ENCODE measurements around the gene CST11. TPM values are rescaled to one million over a fixed set of nuclear protein-coding genes. Genes with fewer than 3 reads are reported as not detected.

Gene CST11
- total and polyA plus RNA-seq, 10 of the 15 experiments (the other 5 are each of a cell fraction or from before 2014, with no cell fraction given) = 0.33 TPM; not detected in 9

- POLR2A ChIA-PET = interaction anchor here (0.7 to 5.3 kb wide), 6 partner anchors 8 to 1638 kb away, joined by 3 to 36 read pairs (median 8); partner anchors contain the start of genes GZF1 and NXT1
- CTCF ChIA-PET = interaction anchor here (0.9 to 9.4 kb wide), 6 partner anchors 10 to 225 kb away, joined by 3 to 56 read pairs (median 5); partner anchors contain the start of gene NXT1
- Histone ChIP-seq H4K20me1 (ENCODE audit: control insufficient read depth, insufficient read depth) (no peaks in the 10 kb centered on the region), H3K36me3 (ENCODE audit: control insufficient read depth in 2 of 2, insufficient read depth in 2 of 2, low read length in 1 of 2) (no peaks in the 10 kb centered on the region), H2AFZ (ENCODE audit: control insufficient read depth, low read depth, low read length) (no peak overlapping the region), H3K9ac (ENCODE audit: control insufficient read depth, insufficient read depth, low read length) (no peak overlapping the region), H3K4me1 (ENCODE audit: control insufficient read depth, insufficient read depth, low read length) (peaks cover 11% of the 10 kb centered on the region), H3K79me2 (ENCODE audit: control insufficient read depth, insufficient read depth, low read length) (peaks cover 58% of the 10 kb centered on the region), H3K27me3 (replicated peaks in 1 of 2; ENCODE audit: control insufficient read depth in 2 of 2, insufficient read depth in 2 of 2, low read length in 1 of 2) (no peaks in the 10 kb centered on the region), H3K9me3 (replicated peaks; ENCODE audit: control insufficient read depth, insufficient read depth, low read length) (no peaks in the 10 kb centered on the region), H3K4me3 (no peak overlapping the region), H3K4me2 (ENCODE audit: control insufficient read depth, insufficient read depth) (no peak overlapping the region), H3K27ac (ENCODE audit: control insufficient read depth, insufficient read depth) (no peak overlapping the region)
- RAD21 ChIA-PET (ENCODE audit: unreplicated experiment) = interaction anchor here (1.1 to 2.7 kb wide), 4 partner anchors 9 to 68 kb away, joined by 3 to 14 read pairs (median 7); partner anchors contain the start of gene NXT1
- DNase-seq (ENCODE audit: low read depth, low spot score) (no peak), FAIRE-seq (no peak), ATAC-seq (no peak)
- BruUV-seq (replicated peaks) = no TSS peak
- TF ChIP-seq PKNOX1 (IDR thresholded peaks at IDR 0.05) (peak; percentile 35; the same call in 1 of the 2 replicates), FOS (IDR thresholded peaks at IDR 0.05; ENCODE audit: borderline replicate concordance, extremely low read depth, insufficient read length) (no peak)
- intact Hi-C loops (cut with micrococcal nuclease; ENCODE audit: unreplicated experiment) (no loop called here), in situ Hi-C loops (cut with MboI) (loop anchor here (10.0 kb wide), 1 partner anchor 57 kb away; no protein-coding TSS in a partner anchor)
- SMC1A ChIA-PET (ENCODE audit: uncharacterized antibody, unreplicated experiment) = interaction anchor here (0.7 to 2.1 kb wide), 6 partner anchors 9 to 80 kb away, joined by 3 to 7 read pairs (median 4); no protein-coding TSS in a partner anchor
Measured at GRCh38 chr20:23417861-23418260, 34.8 kb downstream of the CST11 start.

- FAIRE-seq (no peak), ATAC-seq (no peak), DNase-seq (ENCODE audit: low read depth, low spot score) (no peak)
- Histone ChIP-seq H3K9me3 (replicated peaks; ENCODE audit: control insufficient read depth, insufficient read depth, low read length) (no peaks in the 10 kb centered on the region), H3K36me3 (ENCODE audit: control insufficient read depth in 2 of 2, insufficient read depth in 2 of 2, low read length in 1 of 2) (no peaks in the 10 kb centered on the region), H4K20me1 (ENCODE audit: control insufficient read depth, insufficient read depth) (no peaks in the 10 kb centered on the region), H3K9ac (ENCODE audit: control insufficient read depth, insufficient read depth, low read length) (no peak overlapping the region), H3K27ac (ENCODE audit: control insufficient read depth, insufficient read depth) (no peak overlapping the region), H3K4me2 (ENCODE audit: control insufficient read depth, insufficient read depth) (no peak overlapping the region), H3K79me2 (ENCODE audit: control insufficient read depth, insufficient read depth, low read length) (peaks cover 70% of the 10 kb centered on the region), H2AFZ (ENCODE audit: control insufficient read depth, low read depth, low read length) (no peak overlapping the region), H3K4me1 (ENCODE audit: control insufficient read depth, insufficient read depth, low read length) (peaks cover 11% of the 10 kb centered on the region), H3K27me3 (replicated peaks in 1 of 2; ENCODE audit: control insufficient read depth in 2 of 2, insufficient read depth in 2 of 2, low read length in 1 of 2) (no peaks in the 10 kb centered on the region), H3K4me3 (no peak overlapping the region; the same call in 1 of the 2 replicates)
- TF ChIP-seq PAX8 (IDR thresholded peaks at IDR 0.05) = no peak
- TF ChIP-seq IKZF1 (conservative IDR thresholded peaks at IDR 0.05) = 0 out of 2 replicates have a peak, but pooled peaks have one; percentile 13
- no peak for TF ChIP-seq FOXM1 (IDR thresholded peaks at IDR 0.05; ENCODE audit: low read depth, low read length)
- TF ChIP-seq HDAC6 (IDR thresholded peaks at IDR 0.05; ENCODE audit: unreplicated experiment) = no peak
- peak in 1 of 2 experiments; percentile 66; a peak in 3 of 4 replicates for TF ChIP-seq BHLHE40 (IDR thresholded peaks at IDR 0.05; ENCODE audit: borderline replicate concordance in 1 of 2, low read depth in 2 of 2, low read length in 1 of 2)
- TF ChIP-seq CEBPB (IDR thresholded peaks at IDR 0.05; ENCODE audit: borderline replicate concordance in 1 of 2, low read depth in 2 of 2, low read length in 2 of 2) = no peak
- ChIA-PET RAD21 (ENCODE audit: unreplicated experiment) (no interaction called here), SMC1A (ENCODE audit: uncharacterized antibody, unreplicated experiment) (interaction anchor here (0.7 to 1.8 kb wide), 5 partner anchors 9 to 66 kb away, joined by 3 to 6 read pairs (median 4); no protein-coding TSS in a partner anchor), CTCF (interaction anchor here (0.6 to 9.4 kb wide), 3 partner anchors 57 to 147 kb away, joined by 4 to 56 read pairs (median 4); partner anchors contain the start of gene NXT1), POLR2A (interaction anchor here (0.9 to 1.9 kb wide), 2 partner anchors 13 to 58 kb away, joined by 4 to 5 read pairs; no protein-coding TSS in a partner anchor)
- 90% methylated on average over 6 of the region's 6 CpGs for WGBS (ENCODE audit: insufficient coverage, insufficient replicate concordance, low lambda C conversion rate, missing lambda C conversion rate)
- no TSS peak for BruUV-seq (replicated peaks)
- intact Hi-C loops (cut with micrococcal nuclease; ENCODE audit: unreplicated experiment) = no loop called here
- in situ Hi-C loops (cut with MboI) = loop anchor here (10.0 kb wide), 1 partner anchor 59 kb away; no protein-coding TSS in a partner anchor
Measured at GRCh38 chr20:23415959-23416583, 36.6 kb downstream of the CST11 start.
